ENCODE data around the gene EPPIN. TPM values are rescaled to one million over a fixed set of nuclear protein-coding genes. Genes with fewer than 3 reads are reported as not detected.

Gene EPPIN
- total RNA-seq, 2 donors from 2014 or later: not detected

GRCh38 chr20:45495501-45495941, 51.7 kb downstream of the EPPIN start:
- DNase-seq: no peak
- Mint-ChIP-seq H3K27ac (no peak overlapping the region), H3K9me3 (no peaks in the 10 kb centered on the region), H3K4me3 (no peak overlapping the region), H3K27me3 (ENCODE audit: low read depth) (peaks cover 51% of the 10 kb centered on the region), H3K36me3 (ENCODE audit: insufficient read depth in 2 of 2) (no peaks in the 10 kb centered on the region), H3K4me1 (ENCODE audit: low read depth) (no peaks in the 10 kb centered on the region)
- ATAC-seq (replicated peaks in 1 of 2): no peak

Other genes with a start within 250 kb of the EPPIN start
- not detected for gene RBPJL, start 240.6 kb downstream of the EPPIN start, total RNA-seq
- 1 to 10 TPM; 3.5 to 5.1 TPM for gene MATN4, start 239.1 kb downstream of the EPPIN start, total RNA-seq
- gene SDC4, start 199.0 kb downstream of the EPPIN start, total RNA-seq: 10 to 100 TPM; 37.7 to 51.1 TPM
- 10 to 100 TPM; 35.4 to 38.8 TPM for gene SYS1, start 184.2 kb downstream of the EPPIN start, total RNA-seq
- gene TP53TG5, start 169.1 kb downstream of the EPPIN start, total RNA-seq: under 1 TPM; 0.67 to 0.83 TPM
- gene DBNDD2, start 139.1 kb downstream of the EPPIN start, total RNA-seq: 10 to 100 TPM; 28.7 to 43.4 TPM
- gene PIGT, start 131.3 kb downstream of the EPPIN start, total RNA-seq: 10 to 100 TPM; 60.4 to 63.7 TPM
- gene WFDC2, start 77.6 kb downstream of the EPPIN start, total RNA-seq: 1 to 10 TPM; 1.2 to 1.8 TPM
- not detected for gene SPINT3, start 31.8 kb downstream of the EPPIN start, total RNA-seq
- gene WFDC6, start 7.9 kb downstream of the EPPIN start, total RNA-seq: not detected
- not detected for gene WFDC8, start 31.9 kb upstream of the EPPIN start, total RNA-seq
- gene WFDC10A, start 82.3 kb upstream of the EPPIN start, total RNA-seq: not detected
- not detected for gene WFDC9, start 83.9 kb upstream of the EPPIN start, total RNA-seq
- gene WFDC11, start 122.8 kb upstream of the EPPIN start, total RNA-seq: not detected
- not detected for gene WFDC13, start 154.6 kb upstream of the EPPIN start, total RNA-seq
- gene WFDC10B, start 157.6 kb upstream of the EPPIN start, total RNA-seq: not detected
- gene SPINT4, start 174.9 kb upstream of the EPPIN start, total RNA-seq: not detected
- gene WFDC3, start 244.5 kb upstream of the EPPIN start, total RNA-seq: under 1 TPM in 1 of 2 donors, not detected in 1; 0.67 TPM
- 10 to 100 TPM; 35.0 to 36.3 TPM for gene DNTTIP1, start 244.6 kb upstream of the EPPIN start, total RNA-seq

Measured in activated T-cell treated with anti-CD3 and anti-CD28 coated beads, Interleukin-2, amount 50 U/mL, for 72 hours (primary cell).